Embryonic facial prominence (tissue), 1 donor: ENCODE data around the gene BMPER.
A peak's percentile ranks its signal among the peaks of the same experiment; 100 is the strongest.

Experiments
- DNase-seq: peaks from one replicate; pipeline ENCODE4 v3.0.0-alpha.2; 2016; ENCODE audit errors: extremely low spot score

BMPER gene

GRCh38 chr7:34091321-34091917 lies 186.1 kb downstream of the BMPER start:
- DNase-seq, result no peak

DNA sequence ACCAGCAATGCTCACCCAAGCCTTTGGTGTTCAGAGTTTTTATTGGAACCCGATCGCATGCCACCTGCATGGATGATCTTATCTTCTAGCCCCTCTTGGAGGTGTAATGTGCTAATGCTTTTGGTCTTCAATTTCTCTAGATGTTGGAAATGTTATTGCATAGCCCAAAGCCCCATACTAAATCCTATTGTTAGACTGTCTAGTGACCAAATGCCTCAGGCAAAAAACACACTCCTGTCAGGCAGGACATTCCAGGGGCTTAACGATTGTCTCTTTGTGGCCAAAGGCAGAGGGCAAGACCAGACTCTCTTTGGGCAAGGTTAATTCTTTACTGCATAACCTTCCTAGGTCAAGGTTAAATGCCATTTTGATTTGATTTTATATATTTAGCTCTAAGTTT lies 187.9 kb downstream of the BMPER start:
- no peak for DNase-seq

- no peak for DNase-seq
Observed at GRCh38 chr7:34096198-34096651, 190.9 kb downstream of the BMPER start.

GRCh38 chr7:34096777-34097176 lies 191.4 kb downstream of the BMPER start:
- DNase-seq, result no peak

- DNase-seq, result no peak
Observed at GRCh38 chr7:34100661-34101060, 195.3 kb downstream of the BMPER start.

DNA sequence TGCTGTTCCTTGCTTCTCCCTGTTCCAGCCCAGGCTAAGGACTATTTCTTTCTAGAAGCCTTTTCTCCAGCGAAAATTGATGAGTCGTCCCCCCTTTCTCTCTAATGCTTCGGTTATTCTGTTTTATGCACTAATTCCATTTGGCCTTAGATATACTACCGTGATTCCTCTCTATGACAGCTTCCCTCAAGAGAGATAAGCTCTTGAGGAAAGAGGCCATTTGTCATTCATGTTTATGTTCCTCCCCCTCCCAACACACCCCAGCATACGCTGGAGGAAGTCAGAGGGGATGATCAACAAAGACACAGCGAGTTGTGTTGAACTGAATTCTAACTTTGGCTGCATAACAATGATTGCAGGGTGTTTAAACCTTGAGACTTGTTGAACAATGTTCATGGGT lies 198.8 kb downstream of the BMPER start:
- DNase-seq, result no peak

- DNase-seq, result no peak
Observed at GRCh38 chr7:34104992-34105391, 199.7 kb downstream of the BMPER start.

DNA sequence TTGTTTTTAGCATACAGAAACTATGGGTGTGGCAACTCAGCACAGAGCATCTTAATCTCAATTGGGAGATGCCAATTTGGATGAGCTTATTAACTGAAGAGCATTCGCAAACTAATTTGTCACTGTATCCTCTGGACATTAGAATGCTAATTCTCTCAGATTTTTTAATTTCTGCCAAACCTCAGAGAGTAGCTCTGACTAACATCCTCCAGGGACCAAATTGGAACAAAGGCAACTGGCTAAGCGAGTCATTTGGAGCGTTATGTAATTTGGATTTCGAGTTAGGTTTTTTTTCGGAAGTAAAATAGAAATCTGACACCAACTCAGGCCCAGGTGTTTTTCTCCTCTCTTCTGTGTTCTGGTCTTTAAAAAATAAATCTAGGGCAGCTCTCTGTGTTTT lies 201.9 kb downstream of the BMPER start:
- no peak for DNase-seq

GRCh38 chr7:34108165-34108564 lies 202.8 kb downstream of the BMPER start:
- DNase-seq, result no peak

DNA sequence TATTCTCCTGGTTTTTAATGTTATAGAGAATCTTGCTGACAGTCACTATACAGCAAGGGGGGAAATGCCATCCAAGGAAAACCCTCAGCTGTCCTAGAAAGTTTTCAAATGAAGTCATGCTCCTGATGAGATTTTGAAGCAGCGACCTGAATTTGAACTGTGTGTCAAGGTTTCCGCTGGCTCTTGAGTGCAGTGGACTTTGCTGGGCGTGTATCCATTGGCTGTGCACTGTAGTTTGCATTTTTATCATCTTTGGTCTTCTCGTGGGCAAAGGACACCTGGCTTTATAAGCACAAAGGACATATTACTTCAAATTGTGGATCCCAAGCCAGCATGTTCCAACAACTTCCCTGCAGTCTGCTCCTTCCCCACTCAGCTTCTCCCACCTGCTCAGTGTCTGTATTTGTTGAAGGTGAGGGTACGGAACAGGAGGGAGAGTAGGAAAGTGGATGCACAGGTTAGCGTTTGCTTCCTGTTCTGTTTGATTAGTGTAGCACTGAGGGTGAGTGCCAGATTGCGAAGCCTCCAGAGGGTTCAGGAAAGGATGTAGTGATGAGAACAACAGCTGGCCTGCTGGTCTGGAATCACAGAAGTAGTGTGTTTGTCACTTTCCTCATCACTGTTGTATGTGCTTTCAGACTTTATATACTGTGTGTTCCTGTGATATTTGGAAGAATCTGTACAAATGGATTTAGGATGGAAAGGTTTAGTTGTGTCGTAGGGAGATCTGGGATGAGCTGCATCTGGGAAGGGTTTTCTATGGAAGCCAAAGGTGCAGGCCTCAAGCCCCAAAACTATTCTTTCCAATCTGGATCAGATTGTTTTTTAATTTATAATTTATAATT lies 204.8 kb downstream of the BMPER start:
- DNase-seq, result no peak

GRCh38 chr7:34111031-34111430 lies 205.7 kb downstream of the BMPER start:
- DNase-seq, result no peak

DNA sequence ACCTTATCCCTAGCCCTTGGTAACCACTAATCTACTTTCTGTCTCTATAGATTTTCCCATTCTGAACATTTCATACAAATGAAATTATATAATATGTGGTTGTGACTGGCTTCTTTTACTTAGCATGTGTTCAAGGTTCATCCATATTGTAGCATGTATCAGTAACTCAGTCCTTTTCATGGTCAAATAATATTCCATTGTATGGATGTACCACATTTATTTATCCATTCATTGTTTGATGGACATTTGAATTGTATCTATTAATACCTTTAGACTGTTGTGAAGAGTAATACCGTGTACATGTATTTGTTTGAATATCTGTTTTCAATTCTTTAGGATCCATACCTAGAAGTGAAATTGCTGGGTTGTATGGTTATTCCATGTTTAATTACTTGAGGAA lies 210.2 kb downstream of the BMPER start:
- no peak for DNase-seq

GRCh38 chr7:34117573-34117972 lies 212.2 kb downstream of the BMPER start:
- no peak for DNase-seq

GRCh38 chr7:34121366-34121765 lies 216.0 kb downstream of the BMPER start:
- no peak for DNase-seq

GRCh38 chr7:34123316-34123715 lies 218.0 kb downstream of the BMPER start:
- no peak for DNase-seq

DNA sequence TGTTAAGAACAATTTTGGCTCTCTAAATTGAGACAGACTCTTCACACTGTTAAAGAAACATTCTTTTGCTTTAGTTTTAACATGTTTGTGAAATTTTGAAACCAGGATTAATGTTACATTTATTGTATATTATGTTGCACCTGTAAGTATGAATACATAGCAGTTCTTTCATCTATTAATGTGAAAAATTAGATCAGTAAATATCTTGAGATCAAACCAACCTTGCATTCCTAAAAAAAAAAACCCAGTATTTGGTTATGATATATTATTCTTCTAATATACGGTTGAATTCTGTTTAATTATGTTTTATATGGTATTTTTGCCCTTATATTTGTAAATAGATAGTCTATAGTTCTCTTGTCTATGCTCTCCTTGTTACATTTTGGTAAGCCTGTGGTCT lies 219.4 kb downstream of the BMPER start:
- DNase-seq, result no peak

GRCh38 chr7:34128762-34129161 lies 223.4 kb downstream of the BMPER start:
- no peak for DNase-seq

- DNase-seq, result no peak
Observed at GRCh38 chr7:34130558-34131295, 225.4 kb downstream of the BMPER start.

DNA sequence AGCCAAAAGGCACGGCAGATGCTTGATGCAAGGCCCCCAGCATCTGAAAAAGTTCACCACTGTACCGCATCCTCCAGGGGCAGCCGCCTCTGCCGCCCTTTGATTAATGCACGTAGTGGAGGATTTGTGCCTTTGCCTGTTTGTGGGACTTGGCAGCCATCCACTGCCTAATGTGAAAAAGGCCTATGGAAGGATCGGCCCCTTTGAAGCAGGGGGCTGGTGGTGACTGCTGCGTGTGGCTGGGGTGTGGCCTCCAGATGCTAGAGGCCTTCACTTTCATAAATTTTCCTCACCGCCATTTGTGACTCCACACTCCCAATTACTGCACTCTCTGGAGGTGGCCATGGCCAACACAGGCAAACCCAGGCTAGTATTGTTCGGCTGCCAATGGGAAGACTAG lies 226.0 kb downstream of the BMPER start:
- DNase-seq, result peak; percentile 59

DNA sequence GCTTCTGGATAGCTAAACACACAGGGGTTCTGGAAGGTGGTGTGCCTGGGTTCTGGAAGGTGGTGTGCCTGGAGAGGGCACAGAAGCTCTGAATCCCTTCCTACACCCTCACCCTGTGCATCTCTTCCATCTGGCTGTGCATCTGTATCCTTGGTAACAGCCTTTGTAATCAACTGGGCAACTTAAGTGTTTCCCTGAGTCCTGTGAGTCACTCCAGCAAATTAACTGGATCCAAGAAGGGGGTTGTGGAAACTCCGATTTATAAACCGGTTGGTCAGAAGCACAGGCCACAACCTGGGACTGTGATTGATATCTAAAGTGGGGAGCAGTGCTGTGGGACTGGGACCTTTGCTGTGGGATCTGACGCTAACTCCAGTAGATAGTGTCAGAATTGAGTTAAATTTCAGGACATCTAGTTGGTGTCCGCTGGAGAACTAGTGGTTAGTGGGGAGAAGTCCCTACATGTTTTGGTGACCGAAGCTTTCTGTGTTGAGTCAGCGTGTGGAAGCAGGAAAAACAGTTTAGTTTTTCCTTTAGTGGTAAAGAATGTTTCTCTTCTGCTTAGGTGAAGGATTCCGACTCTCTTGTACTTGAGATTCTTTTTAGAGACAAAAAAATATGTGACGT lies 228.1 kb downstream of the BMPER start:
- DNase-seq, result no peak

DNA sequence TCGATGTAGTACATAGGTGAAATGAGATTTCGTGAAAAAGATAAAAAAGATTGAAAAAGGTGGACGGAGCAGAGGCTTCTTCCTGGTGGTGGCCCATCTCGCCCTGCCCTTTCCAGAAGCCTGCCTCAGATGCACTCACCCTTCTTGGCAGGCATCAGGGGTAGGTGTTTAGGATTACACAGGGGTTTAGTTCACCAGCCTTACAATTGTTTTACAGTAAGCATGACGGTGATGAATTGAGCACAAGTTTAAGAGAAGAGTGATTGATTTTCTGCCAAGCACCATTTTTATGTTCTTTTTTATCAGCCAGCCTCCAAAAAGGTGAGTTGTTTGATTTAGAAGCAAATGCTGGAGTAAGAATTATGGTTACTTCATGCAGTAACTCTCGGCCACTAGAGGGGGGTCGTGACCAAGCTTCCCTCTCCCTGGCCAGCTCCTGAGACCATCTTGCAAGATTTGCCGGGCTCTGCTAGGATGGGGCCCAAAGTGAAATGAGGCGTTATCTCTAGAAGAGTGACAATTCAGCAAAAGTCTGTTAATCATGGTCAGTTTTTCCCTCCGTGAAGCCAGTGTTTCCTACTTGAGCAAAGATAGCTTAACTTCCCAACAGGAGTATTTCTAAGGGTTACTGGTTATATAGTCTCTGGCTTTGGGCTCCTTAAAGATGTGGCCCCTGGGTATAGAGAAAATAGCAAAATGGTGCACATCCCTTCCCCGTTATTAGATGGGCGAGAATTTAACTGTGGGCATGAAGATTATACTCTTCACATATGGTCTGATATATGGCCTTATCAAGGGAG lies 228.8 kb downstream of the BMPER start:
- DNase-seq, result peak; percentile 33
